HEK293 (cell line): ENCODE measurements around the gene ADRA2C.

Experiments
- CTCF ChIA-PET: fragments of 350-600 bp; formaldehyde crosslinking; extraction: SDS; loops from one replicate; lab custom pipeline; 2021; ENCODE audit warnings: antibody characterized with exemption; lab: Yijun Ruan, JAX
- POLR2A ChIA-PET: fragments of 300-600 bp; formaldehyde crosslinking; extraction: SDS; loops from one replicate; lab custom pipeline; 2020; ENCODE audit warnings: antibody characterized with exemption, inconsistent platforms; lab: Yijun Ruan, JAX
- H3K27ac ChIP-seq: fragments of 200-500 bp; sonication (Bioruptor generic); 2 replicates; pipeline ENCODE4 v1.5.1; 2014; ENCODE audit warnings: low read depth, low read length, control low read depth, inconsistent platforms; ENCODE audit errors: extremely low read depth
- H3K36me3 ChIP-seq, 2 experiments: fragments of 200-500 bp in 1 of 2; sonication (Bioruptor generic) in 1 of 2; 1 replicate in 1 of 2; 2 replicates in 1 of 2; pipeline ENCODE4 v1.5.1; 2014 to 2017; ENCODE audit warnings: inconsistent platforms in 2 of 2, low read length in 2 of 2; ENCODE audit not compliant: control insufficient read depth in 2 of 2, insufficient read depth in 1 of 2
- H3K4me1 ChIP-seq: fragments of 200-500 bp; sonication (Bioruptor generic); 2 replicates; pipeline ENCODE4 v1.5.1; 2014; ENCODE audit warnings: mild to moderate bottlenecking, low read length, inconsistent platforms; ENCODE audit not compliant: control insufficient read depth, insufficient read depth
- H3K4me3 ChIP-seq: 2 replicates; pipeline ENCODE4 v1.5.1; 2011; ENCODE audit warnings: low read depth, mild to moderate bottlenecking, control low read depth, low read length, moderate library complexity
- H3K9me3 ChIP-seq: fragments of 200-500 bp; sonication (Bioruptor generic); 2 replicates; pipeline ENCODE4 v1.5.1; 2014; ENCODE audit warnings: low read depth, low read length, inconsistent platforms; ENCODE audit not compliant: control insufficient read depth, insufficient read depth
- GLIS1 ChIP-seq: fragments of 450-650 bp; formaldehyde crosslinking; IDR thresholded peaks from 2 replicates; pipeline ENCODE4 v1.5.1; 2016; ENCODE audit warnings: missing biosample characterization, missing genetic modification characterization
- GLIS2 ChIP-seq: fragments of 450-650 bp; formaldehyde crosslinking; IDR thresholded peaks from 2 replicates; pipeline ENCODE4 v1.5.1; 2016; ENCODE audit warnings: missing biosample characterization, missing genetic modification characterization
- IKZF3 ChIP-seq: fragments of 450-650 bp; IDR thresholded peaks from 2 replicates; pipeline ENCODE4 v1.5.0; 2018; ENCODE audit warnings: missing biosample characterization, mild to moderate bottlenecking, missing genetic modification characterization, moderate library complexity
- KLF1 ChIP-seq: fragments of 450-650 bp; formaldehyde crosslinking; IDR thresholded peaks from 2 replicates; pipeline ENCODE4 v1.5.1; 2016; ENCODE audit warnings: missing biosample characterization, missing genetic modification characterization
- KLF17 ChIP-seq: fragments of 450-650 bp; formaldehyde crosslinking; IDR thresholded peaks from 2 replicates; pipeline ENCODE4 v1.5.1; 2016; ENCODE audit warnings: missing biosample characterization, missing genetic modification characterization
- OSR2 ChIP-seq: fragments of 450-650 bp; formaldehyde crosslinking; IDR thresholded peaks from 2 replicates; pipeline ENCODE4 v1.5.1; 2016; ENCODE audit warnings: missing biosample characterization, missing genetic modification characterization
- PATZ1 ChIP-seq: fragments of 450-650 bp; formaldehyde crosslinking; IDR thresholded peaks from 2 replicates; pipeline ENCODE4 v1.5.1; 2016; ENCODE audit warnings: missing biosample characterization, missing genetic modification characterization
- PRDM10 ChIP-seq: fragments of 450-650 bp; formaldehyde crosslinking; IDR thresholded peaks from 2 replicates; pipeline ENCODE4 v1.5.1; 2016; ENCODE audit warnings: missing biosample characterization, missing genetic modification characterization
- ZBTB48 ChIP-seq: fragments of 450-650 bp; formaldehyde crosslinking; IDR thresholded peaks from 2 replicates; pipeline ENCODE4 v1.5.1; 2016; ENCODE audit warnings: missing biosample characterization, missing genetic modification characterization
- ZFP37 ChIP-seq: fragments of 450-650 bp; formaldehyde crosslinking; IDR thresholded peaks from 2 replicates; pipeline ENCODE4 v1.5.1; 2016; ENCODE audit warnings: missing biosample characterization, missing genetic modification characterization
- ZNF112 ChIP-seq: fragments of 450-650 bp; formaldehyde crosslinking; IDR thresholded peaks from 2 replicates; pipeline ENCODE4 v1.5.0; 2017; ENCODE audit warnings: missing biosample characterization, missing genetic modification characterization
- ZNF26 ChIP-seq: fragments of 450-650 bp; formaldehyde crosslinking; IDR thresholded peaks from 2 replicates; pipeline ENCODE4 v1.5.1; 2016; ENCODE audit warnings: missing biosample characterization, missing genetic modification characterization
- ZNF398 ChIP-seq: fragments of 450-650 bp; formaldehyde crosslinking; IDR thresholded peaks from 2 replicates; pipeline ENCODE4 v1.5.1; 2017; ENCODE audit warnings: missing biosample characterization, missing genetic modification characterization
- ZNF488 ChIP-seq: fragments of 450-650 bp; formaldehyde crosslinking; IDR thresholded peaks from 2 replicates; pipeline ENCODE4 v1.5.1; 2016; ENCODE audit warnings: missing biosample characterization, missing genetic modification characterization
- ZNF549 ChIP-seq: fragments of 450-650 bp; IDR thresholded peaks from 2 replicates; pipeline ENCODE4 v1.5.1; 2018; ENCODE audit warnings: missing biosample characterization, missing genetic modification characterization, mild to moderate bottlenecking, inconsistent platforms, moderate library complexity
- ZNF585B ChIP-seq: fragments of 450-650 bp; formaldehyde crosslinking; IDR thresholded peaks from 2 replicates; pipeline ENCODE4 v1.5.1; 2016; ENCODE audit warnings: missing biosample characterization, missing genetic modification characterization
- ZNF658 ChIP-seq: fragments of 450-650 bp; formaldehyde crosslinking; IDR thresholded peaks from 2 replicates; pipeline ENCODE4; 2016; ENCODE audit warnings: missing biosample characterization, missing genetic modification characterization
- ZNF837 ChIP-seq: fragments of 450-650 bp; formaldehyde crosslinking; IDR thresholded peaks from 2 replicates; pipeline ENCODE4 v1.5.1; 2016; ENCODE audit warnings: missing biosample characterization, missing genetic modification characterization
- ZSCAN5A ChIP-seq: fragments of 450-650 bp; formaldehyde crosslinking; IDR thresholded peaks from 2 replicates; pipeline ENCODE4 v1.5.1; 2016; ENCODE audit warnings: missing biosample characterization, missing genetic modification characterization

The ADRA2C gene

GRCh38 chr4:3779509-3779908 is 13.3 kb downstream of the ADRA2C start:
- ChIA-PET POLR2A (interaction anchor here (0.6 kb wide), 1 partner anchor 94 kb away, joined by 5 read pairs; no protein-coding TSS in a partner anchor), CTCF (interaction anchor here (1.5 to 2.4 kb wide), 2 partner anchors 12 to 14 kb away, joined by 4 to 9 read pairs; partner anchors contain the start of gene ADRA2C)
- TF ChIP-seq ZNF549 (tag by site-specific recombination), result no peak
- no peak for TF ChIP-seq ZNF26 (tag by site-specific recombination)
- TF ChIP-seq ZNF585B, result no peak
- Histone ChIP-seq H3K36me3 (no peaks in the 10 kb centered on the region), H3K9me3 (no peaks in the 10 kb centered on the region), H3K4me1 (no peaks in the 10 kb centered on the region), H3K27ac (no peak overlapping the region), H3K4me3 (no peak overlapping the region)

GRCh38 chr4:3780347-3781171 is 14.4 kb downstream of the ADRA2C start:
- Histone ChIP-seq H3K9me3 (no peaks in the 10 kb centered on the region), H3K36me3 (no peaks in the 10 kb centered on the region), H3K4me1 (no peaks in the 10 kb centered on the region), H3K4me3 (no peak overlapping the region), H3K27ac (no peak overlapping the region)
- CTCF ChIA-PET, result interaction anchor here (1.5 to 2.4 kb wide), 2 partner anchors 13 to 15 kb away, joined by 4 to 9 read pairs; partner anchors contain the start of gene ADRA2C
- POLR2A ChIA-PET, result interaction anchor here (0.8 to 1.3 kb wide), 2 partner anchors 13 to 15 kb away, joined by 4 read pairs; no protein-coding TSS in a partner anchor
- TF ChIP-seq GLIS2 (tag by site-specific recombination) (peak; percentile 8; the same call in 1 of the 2 replicates), GLIS1 (tag by site-specific recombination) (peak; percentile 46; the same call in 1 of the 2 replicates), KLF17 (0 out of 2 replicates have a peak, but pooled peaks have one; percentile 36), PRDM10 (tag by site-specific recombination) (peak; percentile 56; the same call in 1 of the 2 replicates), ZSCAN5A (tag by site-specific recombination) (no peak), ZNF658 (tag by site-specific recombination) (no peak), OSR2 (peak; percentile 78), ZNF398 (tag by site-specific recombination) (no peak), IKZF3 (tag by site-specific recombination) (no peak), KLF1 (tag by site-specific recombination) (peak; percentile 39; the same call in 1 of the 2 replicates), ZNF112 (tag by site-specific recombination) (no peak), ZFP37 (no peak), ZNF837 (tag by site-specific recombination) (no peak), PATZ1 (peak; percentile 41; the same call in 1 of the 2 replicates), ZBTB48 (no peak), ZNF488 (tag by site-specific recombination) (no peak)
